Measurements from ENCODE around the gene UBQLN1. TPM values are rescaled to one million over a fixed set of nuclear protein-coding genes. Genes with fewer than 3 reads are reported as not detected.
A peak's percentile ranks its signal among the peaks of the same experiment; 100 is the strongest.
"Not testable (repeated sequence)": the region's sequence is repeated elsewhere in the genome, so short reads cannot be mapped to it uniquely, and the experiment has no call there.

Gene UBQLN1
- polyA plus RNA-seq, 1 experiment: 135 TPM

- Histone ChIP-seq H3K27me3 (ENCODE audit: control insufficient read depth, insufficient read depth, low read length) (no peaks in the 10 kb centered on the region), H3K4me3 (ENCODE audit: low read depth, low read length) (peak overlapping the region; percentile 65), H3K36me3 (ENCODE audit: control insufficient read depth, insufficient read depth, low read length) (no peaks in the 10 kb centered on the region)
- POLR2A ChIA-PET: no interaction called here
- CTCF ChIA-PET: interaction anchor here (1.3 to 3.2 kb wide), 2 partner anchors 24 to 27 kb away, joined by 3 to 15 read pairs; no protein-coding TSS in a partner anchor
- TF ChIP-seq CTCF (IDR thresholded peaks at IDR 0.05; ENCODE audit: insufficient read depth, low read depth, low read length): no peak
- DNase-seq (ENCODE audit: low read depth): no peak
These were observed 85.3 kb downstream of the UBQLN1 start for GRCh38 chr9:83622433-83622938.

- H3K27me3 ChIP-seq (ENCODE audit: control insufficient read depth, insufficient read depth, low read length): no peaks in the 10 kb centered on the region
- no peak overlapping the region for H3K4me3 ChIP-seq (ENCODE audit: low read depth, low read length)
- peak; percentile 83 for TF ChIP-seq CTCF (IDR thresholded peaks at IDR 0.05; ENCODE audit: insufficient read depth, low read depth, low read length)
- ChIA-PET CTCF (interaction anchor here (0.6 to 2.3 kb wide), 19 partner anchors 10 to 685 kb away, joined by 3 to 15 read pairs (median 3); partner anchors contain the start of gene KIF27), POLR2A (no interaction called here)
- no peaks in the 10 kb centered on the region for H3K36me3 ChIP-seq (ENCODE audit: control insufficient read depth, insufficient read depth, low read length)
- DNase-seq (ENCODE audit: low read depth): no peak
These were observed 86.7 kb downstream of the UBQLN1 start for GRCh38 chr9:83620841-83621636.

GRCh38 chr9:83617299-83617698 is 90.5 kb downstream of the UBQLN1 start:
- H3K27me3 ChIP-seq (ENCODE audit: control insufficient read depth, insufficient read depth, low read length): no peaks in the 10 kb centered on the region
- no peak for DNase-seq (ENCODE audit: low read depth)
- no peaks in the 10 kb centered on the region for H3K36me3 ChIP-seq (ENCODE audit: control insufficient read depth, insufficient read depth, low read length)
- POLR2A ChIA-PET: no interaction called here
- no peak overlapping the region for H3K4me3 ChIP-seq (ENCODE audit: low read depth, low read length)
- CTCF ChIA-PET: no interaction called here
- no peak for TF ChIP-seq CTCF (IDR thresholded peaks at IDR 0.05; ENCODE audit: insufficient read depth, low read depth, low read length)

- POLR2A ChIA-PET; H3K36me3 ChIP-seq (ENCODE audit: control insufficient read depth, insufficient read depth, low read length); H3K4me3 ChIP-seq (ENCODE audit: low read depth, low read length); H3K27me3 ChIP-seq (ENCODE audit: control insufficient read depth, insufficient read depth, low read length); DNase-seq (ENCODE audit: low read depth); CTCF ChIA-PET: not testable (repeated sequence)
These were observed 94.5 kb downstream of the UBQLN1 start for GRCh38 chr9:83613298-83613697.

Other genes with a start within 250 kb of the UBQLN1 start
- 0.10 and 0.15 TPM in 2 replicates for gene FRMD3, start 169.6 kb downstream of the UBQLN1 start, polyA plus RNA-seq (2011; rRNA removed)
- gene IDNK, start 84.8 kb downstream of the UBQLN1 start, polyA plus RNA-seq (2011; rRNA removed): 2.7 and 3.5 TPM in 2 replicates
- gene GKAP1, start 109.8 kb upstream of the UBQLN1 start, polyA plus RNA-seq (2011; rRNA removed): 0.47 and 1.5 TPM in 2 replicates
- gene KIF27, start 213.5 kb upstream of the UBQLN1 start, polyA plus RNA-seq (2011; rRNA removed): 0.54 and 1.5 TPM in 2 replicates